Measurements from ENCODE around the gene PROZ.

Gene PROZ

DNA sequence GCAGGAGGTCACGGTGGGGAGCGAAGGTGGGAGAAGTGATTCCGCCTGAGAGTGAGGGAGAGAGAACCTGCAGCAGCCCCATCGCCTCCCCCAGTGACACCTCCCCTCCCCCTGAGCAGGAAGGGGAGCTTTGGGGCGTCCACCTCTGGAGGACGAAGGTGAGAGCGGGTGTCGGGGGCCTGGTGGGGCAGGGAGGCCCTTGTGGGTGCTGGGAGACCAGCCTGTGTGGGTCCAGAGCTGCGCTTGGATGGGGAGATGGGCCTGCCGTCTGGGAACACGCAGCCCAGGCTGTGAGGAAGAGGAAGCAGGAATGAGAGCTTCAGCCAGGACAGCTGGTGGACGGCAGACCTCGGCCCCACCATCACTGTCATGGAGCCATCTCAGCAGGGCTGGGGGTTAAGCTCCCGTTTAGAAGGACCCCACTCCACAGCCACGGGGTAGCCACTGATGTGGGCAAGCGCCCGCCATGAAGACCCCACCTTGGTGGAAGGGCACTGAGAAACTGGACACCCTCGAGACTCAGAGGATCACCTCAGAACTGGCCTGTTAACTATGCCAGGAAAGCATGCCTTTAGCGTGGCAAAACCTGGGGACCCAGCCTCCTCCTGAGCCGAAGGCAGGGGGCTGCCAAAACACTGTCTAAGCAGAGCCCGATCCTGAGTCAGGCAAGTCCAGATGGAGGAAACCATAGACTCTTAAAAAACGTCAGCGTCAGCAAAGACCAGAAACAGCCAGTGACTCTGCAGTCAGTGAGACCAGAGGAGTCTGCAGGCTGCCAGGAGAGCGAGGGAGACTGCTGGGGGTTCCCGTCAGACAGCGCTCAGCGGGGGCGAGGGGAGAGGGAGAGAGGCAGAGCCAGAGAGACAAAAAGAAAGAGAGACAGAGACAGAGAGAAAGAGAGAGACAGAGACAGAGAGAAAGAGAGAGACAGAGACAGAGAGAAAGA is 6.4 kb upstream of the PROZ start:
- DNase-seq (ENCODE audit: low read depth): peak; percentile 18
- no peak overlapping the region for H3K4me3 ChIP-seq (ENCODE audit: control insufficient read depth, low read depth, low read length)
- TF ChIP-seq, protein P1, sequence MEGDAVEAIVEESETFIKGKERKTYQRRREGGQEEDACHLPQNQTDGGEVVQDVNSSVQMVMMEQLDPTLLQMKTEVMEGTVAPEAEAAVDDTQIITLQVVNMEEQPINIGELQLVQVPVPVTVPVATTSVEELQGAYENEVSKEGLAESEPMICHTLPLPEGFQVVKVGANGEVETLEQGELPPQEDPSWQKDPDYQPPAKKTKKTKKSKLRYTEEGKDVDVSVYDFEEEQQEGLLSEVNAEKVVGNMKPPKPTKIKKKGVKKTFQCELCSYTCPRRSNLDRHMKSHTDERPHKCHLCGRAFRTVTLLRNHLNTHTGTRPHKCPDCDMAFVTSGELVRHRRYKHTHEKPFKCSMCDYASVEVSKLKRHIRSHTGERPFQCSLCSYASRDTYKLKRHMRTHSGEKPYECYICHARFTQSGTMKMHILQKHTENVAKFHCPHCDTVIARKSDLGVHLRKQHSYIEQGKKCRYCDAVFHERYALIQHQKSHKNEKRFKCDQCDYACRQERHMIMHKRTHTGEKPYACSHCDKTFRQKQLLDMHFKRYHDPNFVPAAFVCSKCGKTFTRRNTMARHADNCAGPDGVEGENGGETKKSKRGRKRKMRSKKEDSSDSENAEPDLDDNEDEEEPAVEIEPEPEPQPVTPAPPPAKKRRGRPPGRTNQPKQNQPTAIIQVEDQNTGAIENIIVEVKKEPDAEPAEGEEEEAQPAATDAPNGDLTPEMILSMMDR (IDR thresholded peaks at IDR 0.05; ENCODE audit: control insufficient read depth, insufficient read depth, low read depth, low read length, missing control alignments): no peak

DNA sequence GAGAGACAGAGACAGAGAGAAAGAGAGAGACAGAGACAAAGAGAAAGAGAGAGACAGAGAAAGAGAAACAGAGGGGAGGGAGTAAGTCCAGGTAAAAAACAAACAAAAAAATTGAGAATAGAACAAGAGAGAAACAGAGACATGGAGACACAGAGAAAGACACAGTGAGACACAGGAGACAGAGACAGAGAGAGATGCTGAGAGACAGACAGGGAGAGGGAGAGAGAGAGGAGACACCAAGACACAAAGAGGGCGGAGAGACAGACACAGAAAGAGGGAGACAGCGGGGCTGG is 5.8 kb upstream of the PROZ start:
- TF ChIP-seq, protein P1 (IDR thresholded peaks at IDR 0.05; ENCODE audit: control insufficient read depth, insufficient read depth, low read depth, low read length, missing control alignments): no peak

DNA sequence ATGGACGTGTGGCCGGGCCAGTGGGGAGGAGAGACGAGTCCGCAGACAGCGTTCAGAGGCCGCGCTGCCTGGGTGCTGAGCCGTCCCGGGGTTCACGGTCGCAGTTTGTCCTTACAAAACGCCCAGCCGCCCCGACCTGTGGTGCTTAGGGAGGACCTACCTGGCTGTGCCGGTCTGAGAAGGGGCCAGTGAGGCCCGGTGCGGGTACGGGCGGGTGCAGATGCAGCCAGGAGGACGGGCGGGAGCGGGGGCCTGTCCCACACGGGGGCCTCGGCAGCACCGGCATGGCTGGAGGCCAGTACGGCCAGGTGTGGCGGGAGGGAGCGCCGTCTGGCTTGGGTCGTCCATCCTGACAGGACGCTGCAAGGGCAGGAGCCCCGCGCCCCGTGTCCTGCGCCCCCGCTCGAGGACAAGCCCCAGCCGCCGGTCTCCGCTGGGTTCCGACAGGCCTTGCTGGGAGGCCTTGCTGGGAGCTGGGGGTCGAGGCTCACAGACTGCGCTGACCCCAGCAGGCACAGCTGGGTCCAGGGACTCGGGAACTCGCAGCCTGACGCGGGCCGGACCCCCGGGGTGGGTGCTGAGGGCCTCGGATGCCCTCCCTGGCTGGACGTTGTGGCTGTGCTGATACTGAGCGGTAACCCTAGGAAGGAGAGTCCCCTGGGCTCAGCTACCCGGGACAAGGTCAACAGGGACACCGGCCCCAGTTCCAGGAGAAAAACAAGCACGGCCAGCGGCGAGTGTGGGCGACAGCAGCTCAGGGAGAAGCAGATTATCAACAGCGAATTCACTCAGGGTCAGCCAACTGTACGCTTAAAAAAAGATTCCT is 5.3 kb upstream of the PROZ start:
- H3K4me3 ChIP-seq (ENCODE audit: control insufficient read depth, low read depth, low read length): peak overlapping the region; percentile 35
- TF ChIP-seq, protein P1 (IDR thresholded peaks at IDR 0.05; ENCODE audit: control insufficient read depth, insufficient read depth, low read depth, low read length, missing control alignments): no peak
- DNase-seq (ENCODE audit: low read depth): no peak

More for the DNA sequence above, 5.8 kb upstream of the PROZ start:
- no peak overlapping the region for H3K4me3 ChIP-seq (ENCODE audit: control insufficient read depth, low read depth, low read length)
- DNase-seq (ENCODE audit: low read depth): no peak

DNA sequence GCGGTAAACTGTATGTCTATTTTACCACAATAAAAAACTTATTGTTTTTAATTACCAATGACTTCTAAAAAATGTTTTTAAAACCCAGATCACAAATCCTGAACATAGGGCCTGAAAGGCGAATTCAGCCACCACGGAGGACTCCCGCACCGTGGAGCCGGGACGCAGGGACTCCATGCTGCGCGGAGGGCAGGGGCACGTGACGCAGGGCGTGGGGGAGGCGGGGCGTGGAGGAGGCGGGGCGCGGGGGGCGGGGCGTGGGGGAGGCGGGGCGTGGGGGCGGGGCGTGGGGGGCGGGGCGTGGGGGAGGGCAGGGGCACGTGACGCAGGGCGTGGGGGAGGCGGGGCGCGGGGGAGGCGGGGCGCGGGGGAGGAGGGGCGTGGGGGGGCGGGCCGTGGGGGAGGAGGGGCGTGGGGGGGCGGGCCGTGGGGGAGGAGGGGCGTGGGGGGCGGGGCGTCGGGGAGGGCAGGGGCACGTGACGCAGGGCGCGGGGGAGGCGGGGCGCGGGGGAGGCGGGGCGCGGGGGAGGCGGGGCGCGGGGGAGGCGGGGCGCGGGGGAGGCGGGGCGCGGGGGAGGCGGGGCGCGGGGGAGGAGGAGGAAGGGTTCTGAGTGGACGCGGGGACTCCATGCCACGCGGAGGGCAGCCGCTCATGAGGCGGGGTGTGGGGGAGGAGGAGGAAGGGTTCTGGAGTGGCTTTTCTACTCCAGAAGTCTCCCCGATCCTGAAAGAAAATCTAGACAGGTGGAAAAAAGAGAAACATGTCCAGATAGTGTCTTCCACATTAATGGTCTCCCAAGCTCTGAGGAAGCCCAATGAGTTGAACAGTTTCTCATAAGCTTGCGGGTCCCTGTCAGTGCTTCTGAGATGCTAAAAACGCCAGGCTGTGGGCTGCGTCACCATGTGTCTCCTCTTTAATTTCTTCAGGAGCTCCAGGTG is 4.4 kb upstream of the PROZ start:
- TF ChIP-seq, protein P1 (IDR thresholded peaks at IDR 0.05; ENCODE audit: control insufficient read depth, insufficient read depth, low read depth, low read length, missing control alignments): no peak
- peak overlapping the region; percentile 35 for H3K4me3 ChIP-seq (ENCODE audit: control insufficient read depth, low read depth, low read length)
- DNase-seq (ENCODE audit: low read depth): no peak

DNA sequence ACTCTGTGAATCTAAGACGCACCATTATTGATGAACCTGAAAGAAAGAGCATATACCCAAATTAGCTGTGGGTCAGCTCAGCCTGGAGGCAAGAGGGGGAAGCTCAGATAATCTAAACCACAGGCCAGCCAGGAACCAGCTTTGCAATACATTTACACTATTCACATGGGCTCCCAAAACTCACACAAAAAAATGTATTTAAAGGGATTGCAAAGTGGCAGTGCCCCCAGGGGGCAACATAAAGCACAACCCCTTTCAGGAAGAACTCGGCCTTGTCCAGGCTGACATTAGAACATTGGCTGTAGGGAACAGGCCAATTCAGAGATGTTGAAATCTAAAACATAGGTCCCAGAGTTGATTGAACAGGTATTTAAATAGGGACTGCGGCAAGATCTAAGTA is 3.2 kb upstream of the PROZ start:
- no peak overlapping the region for H3K4me3 ChIP-seq (ENCODE audit: control insufficient read depth, low read depth, low read length)
- DNase-seq (ENCODE audit: low read depth): no peak
- TF ChIP-seq, protein P1 (IDR thresholded peaks at IDR 0.05; ENCODE audit: control insufficient read depth, insufficient read depth, low read depth, low read length, missing control alignments): no peak

Data from AG09309 (cell line).